Stomach (tissue), 4 donors: ENCODE results near the gene METTL16.

Experiments
- EP300 ChIP-seq: sonication (generic); formaldehyde crosslinking; IDR thresholded peaks from one replicate; pipeline ENCODE4 v1.6.1; 2017; ENCODE audit warnings: antibody characterized with exemption
- POLR2A ChIP-seq, 4 donors: fragments of 450-650 bp; IDR thresholded peaks; one replicate each; pipeline ENCODE4 v1.6.1; 2016; ENCODE audit warnings: antibody characterized with exemption in 4 of 4, control low read depth in 2 of 4, mild to moderate bottlenecking in 1 of 4, moderate library complexity in 1 of 4
- POLR2AphosphoS5 ChIP-seq, 3 donors: sonication (generic); formaldehyde crosslinking; IDR thresholded peaks; one replicate each; pipeline ENCODE4 v1.6.1; 2016; ENCODE audit warnings: antibody characterized with exemption in 3 of 3
- TF ChIP-seq, protein P1 (sequence below), 7 experiments: fragments of 450-650 bp in 4 of 7; fragments of 200-600 bp in 3 of 7; sonication (generic) in 3 of 7; IDR thresholded peaks; one replicate each; pipeline ENCODE4 v1.5.1; 2016 to 2019; ENCODE audit warnings: antibody characterized with exemption in 7 of 7, control low read depth in 2 of 7, mild to moderate bottlenecking in 1 of 7

DNA sequence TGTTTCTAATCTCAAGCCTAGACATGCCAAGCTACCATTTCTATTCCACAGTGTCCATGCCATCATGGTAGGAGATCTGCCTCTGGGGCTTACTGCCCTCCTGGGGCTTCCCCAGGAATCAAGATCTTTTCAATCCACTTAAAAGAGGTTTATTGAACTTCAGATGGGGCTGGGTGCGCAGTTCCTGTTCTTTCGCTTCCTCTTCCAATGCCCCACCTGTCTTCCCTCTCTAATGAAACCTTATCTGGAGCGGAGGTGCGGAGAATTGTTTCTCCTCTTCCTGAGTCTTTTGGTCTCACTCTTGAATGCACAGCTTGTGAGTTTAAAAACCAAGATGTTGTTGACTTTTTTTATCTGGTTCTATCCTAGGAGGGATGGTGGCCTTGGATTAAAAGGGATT, 30.4 kb upstream of the METTL16 start:
- TF ChIP-seq, protein P1, sequence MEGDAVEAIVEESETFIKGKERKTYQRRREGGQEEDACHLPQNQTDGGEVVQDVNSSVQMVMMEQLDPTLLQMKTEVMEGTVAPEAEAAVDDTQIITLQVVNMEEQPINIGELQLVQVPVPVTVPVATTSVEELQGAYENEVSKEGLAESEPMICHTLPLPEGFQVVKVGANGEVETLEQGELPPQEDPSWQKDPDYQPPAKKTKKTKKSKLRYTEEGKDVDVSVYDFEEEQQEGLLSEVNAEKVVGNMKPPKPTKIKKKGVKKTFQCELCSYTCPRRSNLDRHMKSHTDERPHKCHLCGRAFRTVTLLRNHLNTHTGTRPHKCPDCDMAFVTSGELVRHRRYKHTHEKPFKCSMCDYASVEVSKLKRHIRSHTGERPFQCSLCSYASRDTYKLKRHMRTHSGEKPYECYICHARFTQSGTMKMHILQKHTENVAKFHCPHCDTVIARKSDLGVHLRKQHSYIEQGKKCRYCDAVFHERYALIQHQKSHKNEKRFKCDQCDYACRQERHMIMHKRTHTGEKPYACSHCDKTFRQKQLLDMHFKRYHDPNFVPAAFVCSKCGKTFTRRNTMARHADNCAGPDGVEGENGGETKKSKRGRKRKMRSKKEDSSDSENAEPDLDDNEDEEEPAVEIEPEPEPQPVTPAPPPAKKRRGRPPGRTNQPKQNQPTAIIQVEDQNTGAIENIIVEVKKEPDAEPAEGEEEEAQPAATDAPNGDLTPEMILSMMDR (IDR thresholded peaks at IDR 0.05) = no peak
- TF ChIP-seq POLR2A (IDR thresholded peaks at IDR 0.05) (no peak), POLR2AphosphoS5 (IDR thresholded peaks at IDR 0.05) (no peak), EP300 (no peak)
